Activated effector memory CD4-positive, alpha-beta T cell treated with anti-CD3 and anti-CD28 coated beads, Interleukin-2, amount 50 U/mL, for 16 hours (primary cell): ENCODE results near the gene LGR4.
"Not testable (repeated sequence)": the region's sequence is repeated elsewhere in the genome, so short reads cannot be mapped to it uniquely, and the experiment has no call there.

ENCODE experiments used
- DNase-seq: peaks from one replicate; pipeline ENCODE4 v3.0.0-alpha.2; 2020

LGR4 gene

DNA sequence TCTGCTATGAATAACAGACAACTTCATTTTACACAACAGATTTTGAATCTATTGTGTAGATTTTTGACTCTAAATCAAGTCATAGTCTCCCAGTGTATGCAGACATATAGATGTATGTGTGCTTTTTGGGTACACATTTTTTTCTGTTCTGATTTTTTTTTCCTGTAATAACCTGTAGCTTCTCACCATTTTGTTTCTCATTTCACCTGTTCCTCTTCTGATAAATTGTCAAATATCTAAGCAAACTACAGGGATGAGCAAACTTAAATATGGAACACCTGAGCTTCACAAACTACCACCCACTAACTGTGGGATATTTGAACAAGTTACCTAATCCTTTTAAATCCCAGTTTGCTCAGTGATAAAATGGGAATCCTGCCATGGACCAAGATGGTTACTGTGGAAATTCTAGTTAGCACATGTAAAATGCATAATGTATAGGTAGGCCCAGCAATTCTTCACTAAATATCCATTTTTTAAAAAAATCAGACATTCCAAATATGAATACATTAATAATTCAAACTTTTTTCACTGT is 15.7 kb downstream of the LGR4 start:
- DNase-seq, result no peak

GRCh38 chr11:27456140-27456794 is 16.3 kb downstream of the LGR4 start:
- DNase-seq, result no peak

DNA sequence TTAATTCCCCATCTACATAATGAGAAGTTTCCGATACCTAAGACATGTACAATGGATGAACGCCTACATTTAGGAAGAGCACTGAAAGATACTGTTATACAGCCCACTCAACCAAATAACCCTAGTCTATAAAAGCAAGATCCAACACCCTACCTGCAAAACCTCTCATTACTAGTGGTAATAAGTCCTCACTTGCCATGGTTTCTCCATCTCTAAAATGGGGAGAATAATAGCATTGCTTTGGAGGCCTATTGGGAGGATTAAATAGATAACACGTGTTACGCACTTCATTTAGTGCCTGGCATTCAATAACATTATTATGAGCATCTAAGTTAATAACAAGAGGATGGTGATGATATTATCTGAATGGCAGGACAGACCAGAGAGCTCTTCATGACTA is 16.9 kb downstream of the LGR4 start:
- DNase-seq, result no peak

DNA sequence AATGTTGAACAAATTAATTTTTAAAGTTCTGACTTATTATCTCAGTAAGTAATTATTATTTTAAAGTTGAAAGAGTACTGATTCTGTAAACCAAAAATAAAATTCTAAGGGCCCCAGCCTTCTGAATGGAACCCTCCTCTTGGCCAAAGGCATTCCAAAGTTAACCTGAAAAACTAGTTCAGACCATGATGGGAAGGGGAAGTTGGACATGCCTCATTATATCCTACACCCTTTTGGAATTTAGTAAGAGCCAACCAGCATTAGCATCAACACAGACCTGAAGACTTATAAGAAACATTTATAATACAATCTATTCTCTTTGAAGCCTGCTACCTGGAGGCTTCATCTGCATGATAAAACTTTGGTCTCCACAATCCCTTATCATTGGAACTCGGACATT is 18.9 kb downstream of the LGR4 start:
- DNase-seq, result no peak

GRCh38 chr11:27452147-27452546 is 20.4 kb downstream of the LGR4 start:
- DNase-seq, result no peak

GRCh38 chr11:27451244-27451965 is 21.2 kb downstream of the LGR4 start:
- DNase-seq, result no peak

GRCh38 chr11:27448184-27448540 is 24.4 kb downstream of the LGR4 start:
- not testable (repeated sequence) for DNase-seq

GRCh38 chr11:27447288-27448183 is 25.1 kb downstream of the LGR4 start:
- no peak for DNase-seq

DNA sequence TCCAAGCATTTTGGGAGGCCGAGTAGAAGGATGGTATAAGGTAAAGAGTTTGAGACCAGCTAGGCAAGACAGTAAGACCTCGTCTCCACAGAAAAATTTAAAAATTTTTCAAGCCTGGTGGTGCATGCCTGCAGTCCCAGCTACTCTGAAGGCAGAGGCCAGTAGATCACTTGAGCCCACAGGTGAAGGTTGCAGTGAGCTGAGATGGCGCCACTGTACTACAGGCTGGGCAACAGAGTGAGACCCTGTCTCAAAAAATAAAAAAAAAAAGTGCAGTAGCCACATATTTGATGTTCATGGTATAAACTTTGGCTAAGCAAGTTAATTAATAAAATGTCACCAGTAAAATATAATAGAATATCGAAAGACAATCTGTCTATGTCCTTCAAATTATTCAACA is 27.0 kb downstream of the LGR4 start:
- DNase-seq, result no peak

DNA sequence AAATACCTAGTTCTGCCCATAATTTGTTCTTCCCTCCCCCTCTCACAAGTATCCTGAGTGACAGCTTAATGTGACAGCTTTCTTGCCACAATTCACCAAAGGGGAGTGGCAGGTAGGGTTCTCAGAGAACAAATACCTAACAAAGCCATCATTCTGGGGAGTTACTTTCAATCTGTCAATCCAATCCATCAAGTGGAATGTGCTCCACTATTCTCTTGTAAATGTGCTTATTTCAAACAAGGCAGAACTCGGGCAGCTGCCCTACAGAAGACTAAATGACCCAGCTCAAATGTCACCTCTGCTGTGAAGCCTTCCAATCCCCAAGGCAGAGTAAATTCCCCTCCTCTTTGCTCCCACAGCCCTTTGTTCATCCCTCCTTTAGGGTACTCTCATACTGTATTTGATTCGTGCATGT is 27.8 kb downstream of the LGR4 start:
- no peak for DNase-seq

DNA sequence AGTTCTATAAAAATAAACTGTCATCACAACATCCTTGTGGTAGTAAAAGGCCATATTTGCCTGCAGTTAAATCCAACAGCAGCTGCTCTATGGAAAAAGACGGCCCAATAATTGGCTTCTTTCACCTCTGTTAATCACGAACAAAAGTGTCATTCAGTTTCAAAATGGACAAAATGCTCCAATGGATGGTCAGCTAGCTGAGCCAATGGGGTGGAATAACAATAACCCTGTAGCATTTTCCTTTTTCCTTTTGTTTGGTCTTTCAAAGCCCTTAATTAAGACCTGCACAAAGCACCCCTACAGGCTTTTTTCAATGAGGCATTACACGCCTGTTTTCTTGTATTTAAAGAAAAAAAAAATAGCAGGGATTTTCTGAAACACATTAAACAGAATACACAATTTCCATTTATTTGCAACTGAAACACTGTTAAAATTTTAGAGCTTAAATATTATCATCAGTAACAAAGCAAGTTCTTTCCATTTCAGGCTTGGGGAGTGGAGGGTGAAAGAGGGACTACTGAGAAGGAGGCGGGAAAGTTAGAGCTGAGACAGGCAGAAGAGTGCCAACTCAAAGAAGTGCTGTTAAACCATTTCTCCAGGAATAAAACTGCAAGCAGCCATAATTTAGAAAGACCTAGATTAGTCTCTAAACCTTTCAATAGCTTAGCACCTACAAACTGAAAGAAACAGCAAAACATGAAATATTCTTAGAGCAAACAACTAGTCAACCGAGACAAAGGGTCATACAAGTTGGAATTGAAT is 28.7 kb downstream of the LGR4 start:
- DNase-seq, result no peak

GRCh38 chr11:27443227-27443626 is 29.4 kb downstream of the LGR4 start:
- no peak for DNase-seq

GRCh38 chr11:27440090-27440489 is 32.5 kb downstream of the LGR4 start:
- no peak for DNase-seq

GRCh38 chr11:27438595-27438981 is 34.0 kb downstream of the LGR4 start:
- DNase-seq, result no peak

GRCh38 chr11:27437829-27438594 is 34.6 kb downstream of the LGR4 start:
- no peak for DNase-seq

DNA sequence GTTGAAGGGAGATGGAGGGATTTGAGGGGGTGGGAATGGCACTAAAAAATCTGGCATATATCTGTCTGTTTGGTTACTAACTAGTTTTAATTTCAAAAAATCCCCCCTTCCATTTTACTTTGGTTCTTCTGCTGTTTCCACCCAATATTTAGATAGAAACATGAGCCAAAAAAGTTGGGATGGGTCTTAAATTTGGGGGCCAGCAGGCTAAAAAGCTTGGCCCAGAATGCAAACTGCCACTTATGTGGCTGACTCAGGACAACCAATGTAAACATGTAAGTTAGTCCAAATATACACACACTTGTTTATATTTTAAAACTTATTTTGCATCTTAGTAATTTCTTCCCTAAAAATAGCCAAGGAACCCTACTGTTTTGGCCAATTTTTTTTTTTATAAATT is 35.7 kb downstream of the LGR4 start:
- no peak for DNase-seq

GRCh38 chr11:27433742-27434141 is 38.8 kb downstream of the LGR4 start:
- no peak for DNase-seq

- no peak for DNase-seq
Measured at GRCh38 chr11:27431808-27432207, 40.8 kb downstream of the LGR4 start.

- DNase-seq, result no peak
Measured at GRCh38 chr11:27429761-27430393, 42.7 kb downstream of the LGR4 start.

DNA sequence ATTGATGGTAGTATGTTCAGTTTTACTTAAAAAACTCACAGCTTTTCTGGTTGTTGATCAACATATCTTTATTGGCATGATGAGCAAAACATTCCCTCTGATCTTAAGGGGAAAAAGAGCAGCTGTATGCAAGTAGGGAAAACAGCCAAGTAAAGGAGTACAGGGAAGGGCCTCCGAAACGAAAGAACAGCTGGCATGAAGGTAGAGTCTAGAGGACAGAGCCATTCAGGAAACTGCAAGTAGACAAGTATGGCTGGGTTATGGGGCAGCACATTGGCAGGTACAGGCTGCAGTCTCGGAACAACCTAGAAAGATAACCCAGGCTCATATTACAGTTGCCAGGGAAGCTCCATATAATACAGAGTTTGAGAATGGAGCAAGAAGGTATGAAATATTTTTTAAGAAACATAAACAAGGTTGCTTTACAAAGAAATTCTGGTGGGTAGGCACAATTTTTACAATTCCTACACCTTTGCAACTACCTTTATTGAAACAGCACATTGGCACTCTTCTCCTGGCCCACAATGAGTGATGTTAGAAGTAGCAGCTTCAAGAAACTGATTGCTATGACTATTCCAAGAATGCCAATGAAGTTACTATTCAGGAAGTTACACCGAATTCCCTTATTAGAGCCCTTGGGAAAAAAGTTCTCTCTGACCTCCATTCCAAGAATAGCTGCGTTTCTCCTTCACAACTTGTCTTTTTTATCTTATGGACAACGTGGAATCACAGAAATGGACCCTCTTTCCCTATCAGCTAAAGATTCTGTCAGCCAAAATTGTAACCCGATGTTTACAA is 45.2 kb downstream of the LGR4 start:
- no peak for DNase-seq

DNA sequence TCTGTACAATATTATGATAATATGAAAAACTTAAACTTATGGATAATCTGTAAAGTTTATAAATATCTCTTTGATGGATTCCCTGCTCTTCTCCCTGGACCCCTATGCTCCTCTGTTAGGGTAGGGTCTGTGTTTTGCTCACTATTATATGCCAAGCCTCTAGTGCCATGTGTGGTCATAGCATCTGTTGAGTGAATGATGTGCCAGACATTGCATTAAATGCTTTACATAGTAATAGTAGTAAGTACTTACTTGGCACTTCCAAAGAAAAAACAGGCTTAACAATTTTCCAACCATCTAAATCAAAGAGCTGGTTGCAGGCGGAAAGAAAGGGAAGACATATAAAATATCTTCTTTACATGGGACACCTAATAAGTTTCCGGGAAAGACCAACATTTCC is 46.8 kb downstream of the LGR4 start:
- no peak for DNase-seq
